MCF 10A (cell line): ENCODE data around the gene TRIM29. TPM values are rescaled to one million over a fixed set of nuclear protein-coding genes. Genes with fewer than 3 reads are reported as not detected.
A peak's percentile ranks its signal among the peaks of the same experiment; 100 is the strongest.

Experiments used
- BruUV-seq: library from RNA; stranded (reverse); fragments of 400-500 nt; replicated peaks from 2 replicates; lab custom pipeline; 2021; lab: Mats Ljungman, UMichigan
- CTCF ChIA-PET: fragments of 300-600 bp; sonication (Branson Sonifier 250); formaldehyde crosslinking; extraction: SDS; loops from one replicate; lab custom pipeline; 2021; ENCODE audit warnings: antibody characterized with exemption, inconsistent platforms; lab: Yijun Ruan, JAX
- POLR2A ChIA-PET: fragments of 300-600, 350-650 bp; sonication (Branson Sonifier 250); formaldehyde crosslinking; extraction: SDS; loops from one replicate; lab custom pipeline; 2020; ENCODE audit warnings: antibody characterized with exemption, inconsistent platforms; lab: Yijun Ruan, JAX
- DNase-seq: peaks from one replicate; pipeline ENCODE4 v3.0.0-alpha.2; 2018; ENCODE audit not compliant: unreplicated experiment
- H3K27ac Mint-ChIP-seq: one replicate; pipeline ENCODE4 v1.8.0; 2022; ENCODE audit warnings: mild to moderate bottlenecking, low read depth, mixed read lengths; ENCODE audit not compliant: unreplicated experiment
- H3K27me3 Mint-ChIP-seq: one replicate; pipeline ENCODE4 v1.8.0; 2022; ENCODE audit warnings: mixed read lengths; ENCODE audit not compliant: insufficient read depth, unreplicated experiment
- H3K36me3 Mint-ChIP-seq: one replicate; pipeline ENCODE4 v1.8.0; 2022; ENCODE audit warnings: mild to moderate bottlenecking, moderate library complexity, mixed read lengths; ENCODE audit not compliant: insufficient read depth, unreplicated experiment
- H3K4me1 Mint-ChIP-seq: one replicate; pipeline ENCODE4 v1.8.0; 2022; ENCODE audit warnings: mixed read lengths; ENCODE audit not compliant: insufficient read depth, unreplicated experiment
- H3K4me3 Mint-ChIP-seq: one replicate; pipeline ENCODE4 v1.8.0; 2022; ENCODE audit warnings: mild to moderate bottlenecking, moderate library complexity, mixed read lengths; ENCODE audit not compliant: unreplicated experiment
- H3K9me3 Mint-ChIP-seq: one replicate; pipeline ENCODE4 v1.8.0; 2022; ENCODE audit warnings: mixed read lengths; ENCODE audit not compliant: unreplicated experiment
- intact Hi-C: fragments of 100-400 bp; cut with micrococcal nuclease; formaldehyde crosslinking; loops from 2 replicates; pipeline ENCODE4 v1.14.1; 2022
- total RNA-seq: library from RNA; stranded (reverse); gene quantifications from 2 replicates; pipeline ENCODE4 v1.2.3, GENCODE V29; 2022
- TF ChIP-seq, protein P1 (sequence below): fragments of 200-600 bp; IDR thresholded peaks from one replicate; pipeline ENCODE4 v1.8.0; 2022; ENCODE audit warnings: antibody characterized with exemption, mild to moderate bottlenecking; ENCODE audit not compliant: unreplicated experiment

Gene TRIM29
- total RNA-seq, 1 experiment from 2014 or later = 93.4 TPM

DNA sequence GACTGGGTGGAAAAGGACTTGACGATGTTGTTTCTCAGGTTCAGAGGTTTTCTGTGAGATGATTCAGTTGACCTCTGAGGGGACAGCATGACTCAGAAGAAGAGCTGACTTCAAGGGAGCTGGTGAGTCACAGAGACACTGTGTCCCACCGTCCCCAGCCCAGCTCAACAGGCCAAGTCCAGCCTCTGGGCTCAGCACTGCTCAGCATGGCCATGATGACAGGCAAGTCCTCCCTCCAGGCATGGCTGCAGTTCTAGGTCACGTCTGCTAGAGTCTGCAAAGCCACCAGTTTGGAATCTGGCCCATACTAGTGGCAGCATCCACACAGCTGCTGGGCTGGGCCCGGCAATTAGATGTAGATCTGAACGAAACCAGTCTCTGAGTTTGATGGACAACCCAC lies 12.9 kb downstream of the TRIM29 start:
- H3K27ac Mint-ChIP-seq = peak overlapping the region; percentile 57
- TF ChIP-seq, protein P1, sequence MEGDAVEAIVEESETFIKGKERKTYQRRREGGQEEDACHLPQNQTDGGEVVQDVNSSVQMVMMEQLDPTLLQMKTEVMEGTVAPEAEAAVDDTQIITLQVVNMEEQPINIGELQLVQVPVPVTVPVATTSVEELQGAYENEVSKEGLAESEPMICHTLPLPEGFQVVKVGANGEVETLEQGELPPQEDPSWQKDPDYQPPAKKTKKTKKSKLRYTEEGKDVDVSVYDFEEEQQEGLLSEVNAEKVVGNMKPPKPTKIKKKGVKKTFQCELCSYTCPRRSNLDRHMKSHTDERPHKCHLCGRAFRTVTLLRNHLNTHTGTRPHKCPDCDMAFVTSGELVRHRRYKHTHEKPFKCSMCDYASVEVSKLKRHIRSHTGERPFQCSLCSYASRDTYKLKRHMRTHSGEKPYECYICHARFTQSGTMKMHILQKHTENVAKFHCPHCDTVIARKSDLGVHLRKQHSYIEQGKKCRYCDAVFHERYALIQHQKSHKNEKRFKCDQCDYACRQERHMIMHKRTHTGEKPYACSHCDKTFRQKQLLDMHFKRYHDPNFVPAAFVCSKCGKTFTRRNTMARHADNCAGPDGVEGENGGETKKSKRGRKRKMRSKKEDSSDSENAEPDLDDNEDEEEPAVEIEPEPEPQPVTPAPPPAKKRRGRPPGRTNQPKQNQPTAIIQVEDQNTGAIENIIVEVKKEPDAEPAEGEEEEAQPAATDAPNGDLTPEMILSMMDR = no peak
- ChIA-PET POLR2A (interaction anchor here (0.7 to 8.9 kb wide), 4 partner anchors 9 to 509 kb away, joined by 3 to 153 read pairs (median 4); partner anchors contain the start of gene TRIM29), CTCF (interaction anchor here (0.6 to 0.7 kb wide), 2 partner anchors 13 to 805 kb away, joined by 3 read pairs; partner anchors contain the start of gene TRIM29)
- H3K36me3 Mint-ChIP-seq = peaks cover 62% of the 10 kb centered on the region
- peaks cover 77% of the 10 kb centered on the region for H3K4me1 Mint-ChIP-seq
- peak; percentile 81 for DNase-seq
- no TSS peak for BruUV-seq
- H3K4me3 Mint-ChIP-seq = no peak overlapping the region
- intact Hi-C loops = no loop called here
- H3K27me3 Mint-ChIP-seq = no peaks in the 10 kb centered on the region
- no peaks in the 10 kb centered on the region for H3K9me3 Mint-ChIP-seq

DNA sequence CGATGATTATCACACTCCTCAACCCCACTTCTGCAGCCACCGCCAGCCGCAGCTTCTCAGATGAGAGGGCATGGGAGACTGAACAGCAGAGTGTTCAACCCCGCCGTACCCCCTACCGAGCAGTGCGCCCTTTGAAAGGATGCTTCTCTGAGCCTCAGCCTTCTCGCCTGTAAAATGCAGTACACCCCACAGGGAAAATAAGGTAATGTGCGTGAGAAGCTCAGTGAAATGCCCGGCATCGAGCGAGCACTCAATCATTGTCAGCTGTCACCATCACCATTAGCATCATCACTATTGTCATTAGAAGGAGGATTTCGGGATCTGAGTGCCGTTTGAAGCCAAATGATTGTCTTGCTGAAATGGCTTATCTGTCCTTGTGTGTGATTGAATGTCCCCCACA lies 13.6 kb downstream of the TRIM29 start:
- POLR2A ChIA-PET = interaction anchor here (0.7 to 8.9 kb wide), 4 partner anchors 8 to 276 kb away, joined by 3 to 153 read pairs (median 4); partner anchors contain the start of gene TRIM29
- DNase-seq = no peak
- H3K27me3 Mint-ChIP-seq = no peaks in the 10 kb centered on the region
- TF ChIP-seq, protein P1 = no peak
- H3K4me1 Mint-ChIP-seq = peaks cover 71% of the 10 kb centered on the region
- peaks cover 68% of the 10 kb centered on the region for H3K36me3 Mint-ChIP-seq
- CTCF ChIA-PET = interaction anchor here (0.6 to 0.7 kb wide), 2 partner anchors 14 to 804 kb away, joined by 3 read pairs; partner anchors contain the start of gene TRIM29
- no peaks in the 10 kb centered on the region for H3K9me3 Mint-ChIP-seq
- H3K4me3 Mint-ChIP-seq = no peak overlapping the region
- no TSS peak for BruUV-seq
- intact Hi-C loops = loop anchor here (5.0 kb wide), 2 partner anchors 43 to 178 kb away; no protein-coding TSS in a partner anchor
- H3K27ac Mint-ChIP-seq = peak overlapping the region; percentile 57

DNA sequence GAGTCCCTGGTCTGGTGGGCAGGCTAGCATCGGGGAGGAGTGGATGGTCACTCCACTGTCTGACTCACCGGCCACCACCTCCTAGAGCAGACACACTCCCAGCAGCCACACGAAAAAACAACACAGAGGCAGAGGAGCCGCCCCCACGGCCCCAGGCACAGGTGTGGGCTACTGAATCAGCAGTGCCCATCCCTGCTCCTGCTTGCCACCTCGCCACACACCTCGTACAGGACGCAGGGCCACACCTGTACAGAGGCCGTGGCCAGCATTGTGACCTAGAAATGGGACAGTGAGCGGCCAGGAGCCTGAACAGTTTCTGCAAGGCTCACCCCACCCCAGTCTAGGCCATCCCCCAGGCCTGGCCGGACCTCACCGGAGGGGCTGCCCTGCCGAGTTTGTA lies 14.0 kb downstream of the TRIM29 start:
- intact Hi-C loops = loop anchor here (5.0 kb wide), 2 partner anchors 43 to 178 kb away; no protein-coding TSS in a partner anchor
- Mint-ChIP-seq H3K9me3 (no peaks in the 10 kb centered on the region), H3K36me3 (peaks cover 73% of the 10 kb centered on the region), H3K4me1 (peaks cover 67% of the 10 kb centered on the region), H3K27ac (peak overlapping the region; percentile 50), H3K4me3 (peak overlapping the region; percentile 33), H3K27me3 (no peaks in the 10 kb centered on the region)
- TF ChIP-seq, protein P1 = no peak
- no peak for DNase-seq
- ChIA-PET CTCF (no interaction called here), POLR2A (interaction anchor here (0.7 to 8.9 kb wide), 2 partner anchors 11 to 42 kb away, joined by 3 to 153 read pairs; partner anchors contain the start of gene TRIM29)
- BruUV-seq = no TSS peak

DNA sequence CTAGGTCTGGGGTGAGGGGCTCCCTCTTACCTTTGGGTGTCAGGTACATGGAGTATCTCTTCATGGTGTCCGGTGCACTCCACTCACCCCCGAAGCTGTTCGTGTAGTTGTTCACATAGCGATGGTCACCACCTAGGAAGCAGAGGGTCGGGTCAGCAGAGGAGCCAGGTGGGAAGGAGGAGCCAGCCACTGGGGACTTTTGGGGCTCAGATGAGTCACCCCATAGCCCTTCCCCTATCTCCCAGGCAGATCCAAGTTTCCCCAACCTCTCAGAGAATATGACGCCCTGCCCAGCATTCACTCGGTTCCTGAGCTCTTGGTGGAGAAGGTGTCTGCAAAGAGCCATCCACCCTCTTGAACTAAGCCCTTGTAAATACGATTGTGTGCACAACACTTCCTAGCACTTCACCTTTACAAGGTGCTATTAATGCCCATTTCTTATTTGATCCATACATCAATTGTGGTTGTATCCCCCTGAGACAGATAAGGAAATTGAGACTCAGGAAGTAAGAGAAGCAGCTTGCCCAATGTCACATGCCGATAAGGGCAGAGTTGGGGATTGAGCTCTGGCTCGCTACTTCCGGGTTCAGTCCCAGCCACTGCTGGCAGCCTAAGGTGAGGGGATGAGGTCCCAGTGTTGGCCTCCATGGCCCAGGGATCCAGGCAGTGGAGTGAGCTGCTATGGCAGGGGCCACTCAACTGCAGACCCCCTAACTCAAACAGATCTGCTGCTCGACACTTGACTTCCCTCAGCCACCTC lies 14.8 kb downstream of the TRIM29 start:
- H3K27me3 Mint-ChIP-seq = no peaks in the 10 kb centered on the region
- H3K27ac Mint-ChIP-seq = peak overlapping the region; percentile 50
- no peak for DNase-seq
- intact Hi-C loops = loop anchor here (5.0 kb wide), 2 partner anchors 44 to 179 kb away; no protein-coding TSS in a partner anchor
- TF ChIP-seq, protein P1 = no peak
- no TSS peak for BruUV-seq
- CTCF ChIA-PET = interaction anchor here (1.1 to 3.1 kb wide), 4 partner anchors 11 to 750 kb away, joined by 3 to 19 read pairs (median 5); partner anchors contain the start of gene TRIM29
- peak overlapping the region; percentile 33 for H3K4me3 Mint-ChIP-seq
- H3K9me3 Mint-ChIP-seq = no peaks in the 10 kb centered on the region
- H3K4me1 Mint-ChIP-seq = peaks cover 60% of the 10 kb centered on the region
- POLR2A ChIA-PET = interaction anchor here (0.6 to 8.9 kb wide), 8 partner anchors 10 to 1334 kb away, joined by 3 to 153 read pairs (median 5); partner anchors contain the start of genes NECTIN1 and TRIM29
- H3K36me3 Mint-ChIP-seq = peaks cover 77% of the 10 kb centered on the region
